HepG2 (cell line): ENCODE results near the gene PPARA. TPM values are rescaled to one million over a fixed set of nuclear protein-coding genes. Genes with fewer than 3 reads are reported as not detected.

Experiments used
- ARID2 ChIP-seq: sonication (generic); formaldehyde crosslinking; IDR thresholded peaks from 2 replicates; pipeline ENCODE4 v1.8.1; 2022; ENCODE audit warnings: mild to moderate bottlenecking, missing genetic modification reagents, borderline replicate concordance
- ARID4A ChIP-seq: sonication (generic); formaldehyde crosslinking; IDR thresholded peaks from 2 replicates; pipeline ENCODE4 v1.5.0; 2020; ENCODE audit warnings: mild to moderate bottlenecking, missing genetic modification reagents, borderline replicate concordance
- ASH2L ChIP-seq: fragments of 300-600, 200-600 bp; sonication (generic); IDR thresholded peaks from 2 replicates; pipeline ENCODE4 v1.7.0; 2017; ENCODE audit warnings: low read depth, mild to moderate bottlenecking, moderate library complexity, mixed read lengths, low read length; ENCODE audit not compliant: insufficient read length
- CCAR2 ChIP-seq: fragments of 200-400 bp; formaldehyde crosslinking; optimal IDR thresholded peaks from 2 replicates; pipeline ENCODE3; 2018; ENCODE audit warnings: low read depth, mild to moderate bottlenecking, low read length, moderate library complexity
- GABPB1 ChIP-seq: IDR thresholded peaks from 2 replicates; pipeline ENCODE4 v1.6.1; 2016; ENCODE audit warnings: mild to moderate bottlenecking, missing genetic modification reagents, moderate library complexity, missing compliant biosample characterization
- HNRNPK ChIP-seq: fragments of 200-400 bp; formaldehyde crosslinking; IDR thresholded peaks from 2 replicates; pipeline ENCODE4 v1.6.1; 2018; ENCODE audit warnings: low read length, low read depth, moderate library complexity, mild to moderate bottlenecking; ENCODE audit not compliant: poor library complexity, severe bottlenecking
- HOXD1 ChIP-seq: sonication (generic); formaldehyde crosslinking; IDR thresholded peaks from 2 replicates; pipeline ENCODE4 v1.5.0; 2020; ENCODE audit warnings: missing genetic modification reagents
- KLF16 ChIP-seq, 2 experiments: sonication (generic) in 1 of 2; formaldehyde crosslinking in 1 of 2; IDR thresholded peaks; 2 replicates each; pipeline versions ENCODE4 v1.6.1 to v1.8.0; 2016 to 2023; ENCODE audit warnings: missing genetic modification reagents in 2 of 2, missing compliant biosample characterization in 1 of 2
- MTF2 ChIP-seq: sonication (generic); formaldehyde crosslinking; IDR thresholded peaks from 2 replicates; pipeline ENCODE4 v1.5.0; 2020; ENCODE audit warnings: missing genetic modification reagents, borderline replicate concordance
- TAF1 ChIP-seq: sonication (generic); formaldehyde crosslinking; IDR thresholded peaks from 2 replicates; pipeline ENCODE4 v1.4.0; 2020; ENCODE audit warnings: missing genetic modification reagents
- TFE3 ChIP-seq: IDR thresholded peaks from 2 replicates; pipeline ENCODE4 v1.6.1; 2016
- ZBTB3 ChIP-seq: sonication (generic); formaldehyde crosslinking; IDR thresholded peaks from 2 replicates; pipeline ENCODE4 v1.4.0; 2020; ENCODE audit warnings: low read depth, mild to moderate bottlenecking, moderate library complexity, missing genetic modification reagents, borderline replicate concordance
- ZBTB4 ChIP-seq: sonication (generic); formaldehyde crosslinking; IDR thresholded peaks from 2 replicates; pipeline ENCODE4 v1.4.0; 2020; ENCODE audit warnings: missing genetic modification reagents, mild to moderate bottlenecking, borderline replicate concordance
- ZGPAT ChIP-seq: IDR thresholded peaks from 2 replicates; pipeline ENCODE4 v1.6.1; 2016; ENCODE audit warnings: mild to moderate bottlenecking
- ZNF224 ChIP-seq: sonication (generic); formaldehyde crosslinking; IDR thresholded peaks from 2 replicates; pipeline ENCODE4 v1.5.0; 2020; ENCODE audit warnings: mild to moderate bottlenecking, missing genetic modification reagents
- ZNF883 ChIP-seq: sonication (generic); formaldehyde crosslinking; IDR thresholded peaks from 2 replicates; pipeline ENCODE4 v1.5.1; 2020; ENCODE audit warnings: mild to moderate bottlenecking, missing genetic modification reagents; ENCODE audit errors: not compliant biosample characterization
- polyA plus RNA-seq, 8 experiments: library from polyadenylated mRNA; depleted of rRNA in 3 of 8; stranded (reverse) in 7 of 8; unstranded in 1 of 8; fragments of >200 nt; fragmentation: Illumina TruSeq in 4 of 8; extraction: Trizol in 4 of 8; gene quantifications; 2 replicates each; pipeline versions ENCODE4 v1.2.1 to v1.2.3, GENCODE V29; 2011 to 2016; ENCODE audit warnings: low read depth in 4 of 8, missing spikeins in 1 of 8, mixed read lengths in 1 of 8; ENCODE audit not compliant: insufficient read depth in 1 of 8
- total RNA-seq, 5 experiments: library from RNA; depleted of rRNA; stranded (reverse); fragments of >200 nt; fragmentation: Illumina TruSeq; extraction: Trizol; gene quantifications; 2 replicates each; pipeline ENCODE4 v1.2.3, GENCODE V29; 2016; ENCODE audit warnings: low read depth in 1 of 5

Gene PPARA
- total and polyA plus RNA-seq, 2 of the 13 experiments (the other 11 are each of a cell fraction or from before 2014, with no cell fraction given), result 18.2 to 24.7 TPM

- TF ChIP-seq ARID4A (CRISPR knock-in tag) (peak; percentile 65; the same call in 1 of the 2 replicates), HNRNPK (peak; percentile 52), ASH2L (peak; percentile 38), ZBTB3 (CRISPR knock-in tag) (no peak), ZNF883 (peak; percentile 36), GABPB1 (CRISPR knock-in tag) (peak; percentile 61; the same call in 1 of the 2 replicates), TAF1 (CRISPR knock-in tag) (peak; percentile 29; the same call in 1 of the 2 replicates), ZGPAT (CRISPR knock-in tag) (peak; percentile 61; the same call in 1 of the 2 replicates), CCAR2 (no peak), ARID2 (0 out of 2 replicates have a peak, but pooled peaks have one; percentile 42), ZBTB4 (CRISPR knock-in tag) (no peak), MTF2 (0 out of 2 replicates have a peak, but pooled peaks have one; percentile 51), TFE3 (0 out of 2 replicates have a peak, but pooled peaks have one; percentile 17), ZNF224 (CRISPR knock-in tag) (no peak), KLF16 (CRISPR knock-in tag; IDR thresholded peaks at IDR 0.05) (0 out of 4 replicates have a peak, but pooled peaks of 1 of the 2 experiments have one; percentile 21), HOXD1 (CRISPR knock-in tag) (no peak)
Observed at GRCh38 chr22:46150655-46151477, 540 bp downstream of the PPARA start (continued).
